ENCODE data around the gene LRP4. TPM values are rescaled to one million over a fixed set of nuclear protein-coding genes. Genes with fewer than 3 reads are reported as not detected.

The LRP4 gene
- total RNA-seq, 1 donor = 7.5 TPM

DNA sequence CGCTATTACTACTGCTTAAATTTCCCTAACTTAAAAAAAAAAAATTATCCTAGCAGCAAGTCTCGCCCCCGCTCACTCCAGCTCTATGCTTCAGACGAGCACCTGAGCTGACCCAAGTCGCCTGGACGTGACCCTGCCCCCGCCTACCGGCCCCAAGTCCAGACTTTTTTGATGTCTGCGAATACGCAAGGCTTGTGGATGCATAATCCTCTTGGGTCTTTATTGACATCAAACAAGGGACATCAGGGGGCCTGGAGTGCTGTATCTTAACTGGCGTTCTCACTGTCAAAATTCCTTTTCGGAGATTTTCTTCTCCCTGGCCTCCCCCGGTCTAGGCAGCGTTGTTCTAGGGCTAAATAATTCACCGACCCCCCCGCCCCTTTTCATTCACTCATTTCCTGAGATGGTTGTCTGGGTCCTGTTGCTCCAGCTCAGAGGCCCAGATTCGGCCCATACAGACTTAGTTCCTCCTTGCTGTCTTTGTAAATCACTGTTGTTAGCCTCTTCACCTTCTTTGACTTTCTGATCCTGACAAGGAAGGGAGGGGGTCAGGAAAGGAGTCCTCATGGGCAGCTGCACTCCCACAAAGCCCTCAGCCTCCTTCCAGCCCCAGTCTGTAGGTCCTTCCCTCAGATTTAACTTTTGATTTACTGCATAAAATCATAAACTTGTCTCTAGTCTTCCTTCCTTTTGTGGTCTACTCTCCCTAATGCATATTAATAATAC is 601 bp upstream of the LRP4 start:
- DNase-seq (ENCODE audit: low read depth in 2 of 3, low spot score in 2 of 3) = no peak

- DNase-seq (ENCODE audit: low read depth in 2 of 3, low spot score in 2 of 3) = no peak
Measured at GRCh38 chr11:46917762-46918082, 628 bp downstream of the LRP4 start.

DNA sequence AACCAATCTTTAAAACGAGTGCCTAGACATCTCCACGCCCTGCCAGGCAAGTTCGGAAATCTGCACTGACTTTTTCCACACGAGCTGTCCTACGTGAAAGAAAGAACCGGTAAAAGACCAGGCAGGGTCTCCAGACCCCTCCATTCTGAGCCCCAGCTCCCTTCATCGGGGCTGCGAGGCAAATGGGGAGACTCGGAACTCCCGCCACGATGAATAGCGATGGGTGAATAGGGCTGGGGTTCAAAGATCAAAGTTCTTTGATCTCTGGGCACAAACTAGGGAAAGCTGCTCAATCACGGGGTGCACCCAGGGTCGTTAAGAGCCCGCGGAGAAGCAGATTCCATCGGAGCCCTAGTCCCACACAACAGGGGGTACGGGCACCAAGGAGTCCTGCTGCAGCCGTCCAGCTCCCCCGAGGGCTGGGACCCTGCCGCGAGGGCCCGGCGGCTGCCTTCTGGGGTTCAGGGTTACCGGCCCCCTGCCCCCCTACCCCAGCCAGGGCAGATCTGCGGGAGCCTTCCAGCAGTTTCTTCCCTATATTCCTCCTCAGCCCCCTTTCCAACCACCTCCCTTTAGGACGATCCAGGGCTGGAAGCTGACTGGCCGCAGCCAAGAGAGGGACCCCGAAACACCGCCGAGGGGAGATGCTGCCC is 1.1 kb downstream of the LRP4 start:
- no peak for DNase-seq (ENCODE audit: low read depth in 2 of 3, low spot score in 2 of 3)

- peak in 1 of 3 donors; percentile 41 for DNase-seq (ENCODE audit: low read depth in 2 of 3, low spot score in 2 of 3)
Measured at GRCh38 chr11:46916286-46917108, 1.9 kb downstream of the LRP4 start.

GRCh38 chr11:46914910-46915309 is 3.4 kb downstream of the LRP4 start:
- DNase-seq (ENCODE audit: low read depth in 2 of 3, low spot score in 2 of 3) = no peak

DNA sequence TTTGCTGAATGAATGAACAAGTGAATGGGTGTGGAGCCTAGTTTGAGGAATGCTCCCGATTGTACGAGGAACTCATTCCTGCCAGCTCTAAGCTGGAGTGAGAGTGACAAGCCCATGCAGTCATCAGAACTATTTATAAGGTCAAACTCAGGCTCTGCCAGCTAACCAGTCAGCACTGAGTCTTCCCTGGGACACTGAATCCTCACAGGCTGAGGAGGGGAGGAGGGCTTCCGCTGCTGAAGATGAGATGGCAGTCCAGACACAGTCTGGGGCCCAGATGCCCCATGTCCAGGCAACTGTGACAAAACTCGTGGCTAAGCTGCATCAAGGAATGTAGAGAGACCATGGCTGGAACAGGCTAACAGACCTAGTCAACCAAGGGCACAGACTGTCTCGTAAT is 4.0 kb downstream of the LRP4 start:
- no peak for DNase-seq (ENCODE audit: low read depth in 2 of 3, low spot score in 2 of 3)

DNA sequence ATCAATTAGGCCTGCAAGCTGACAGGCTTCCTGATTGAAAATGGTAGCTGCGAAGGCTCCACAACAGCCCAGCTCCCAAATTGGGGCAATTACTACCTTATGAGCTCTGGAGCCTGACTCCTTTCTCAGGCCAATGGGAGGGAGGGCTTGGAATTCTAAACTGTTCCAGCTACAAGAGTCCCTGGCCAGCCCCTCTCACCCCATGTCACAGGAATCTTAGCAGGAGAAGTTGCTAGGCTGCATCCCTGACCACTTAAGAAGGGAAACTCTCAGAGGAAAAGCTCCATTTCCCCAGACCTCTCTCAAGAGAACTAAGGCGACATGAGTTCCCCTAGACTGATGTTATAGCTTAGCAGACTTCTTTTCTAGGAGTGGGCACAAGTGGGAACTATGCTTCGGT is 4.9 kb downstream of the LRP4 start:
- no peak for DNase-seq (ENCODE audit: low read depth in 2 of 3, low spot score in 2 of 3)

DNA sequence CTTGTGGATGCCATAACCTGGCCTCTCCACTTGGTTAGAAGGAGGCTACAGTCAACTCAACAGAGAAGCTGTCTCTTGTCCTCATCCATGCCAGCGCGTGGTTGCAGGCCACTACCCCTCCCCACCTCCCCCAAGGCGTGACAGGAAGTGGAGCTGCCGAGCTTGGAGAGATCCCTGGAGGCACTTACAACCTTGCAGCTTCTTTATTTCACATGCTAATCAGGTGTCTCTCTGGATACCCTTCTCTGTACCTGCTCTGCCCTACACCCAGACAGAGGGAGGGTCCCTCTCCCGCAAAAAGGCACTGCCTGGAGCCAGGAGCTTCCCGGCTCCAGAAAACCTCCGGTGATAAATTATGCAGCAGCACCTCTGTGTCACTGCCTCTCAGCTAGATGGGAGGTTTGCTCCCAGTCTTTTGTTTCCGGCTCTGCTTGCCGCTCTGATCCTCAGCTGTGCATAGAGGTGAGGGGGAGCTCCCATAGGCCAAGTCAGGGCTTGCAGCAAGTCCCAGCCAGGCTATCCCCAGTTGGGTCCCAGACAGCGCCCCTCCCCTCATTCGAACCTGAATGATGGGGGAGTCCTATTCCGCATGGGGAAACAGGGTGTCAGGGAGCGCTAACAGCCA is 5.7 kb downstream of the LRP4 start:
- DNase-seq (ENCODE audit: low read depth in 2 of 3, low spot score in 2 of 3) = no peak

DNA sequence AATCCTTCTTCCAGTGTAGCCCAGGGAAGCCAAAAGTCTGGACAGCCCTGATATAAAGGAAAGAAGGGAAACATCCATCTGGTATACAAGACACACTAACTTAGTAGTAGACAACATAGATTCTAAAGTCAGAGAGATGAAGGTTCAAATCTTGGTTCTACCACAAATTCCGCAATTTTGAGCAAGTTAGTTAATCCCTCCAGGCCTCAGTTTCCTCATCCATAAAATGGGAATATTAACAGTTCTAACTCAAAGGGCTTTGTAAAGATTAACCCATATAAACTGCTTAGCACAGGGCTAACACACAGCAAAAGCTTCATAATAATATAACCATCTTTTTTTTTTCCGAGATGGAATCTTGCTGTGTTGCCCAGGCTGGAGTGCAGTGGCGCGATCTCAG is 10.7 kb downstream of the LRP4 start:
- DNase-seq (ENCODE audit: low read depth in 2 of 3, low spot score in 2 of 3) = no peak

GRCh38 chr11:46906609-46907041 is 11.7 kb downstream of the LRP4 start:
- no peak for DNase-seq (ENCODE audit: low read depth in 2 of 3, low spot score in 2 of 3)

- DNase-seq (ENCODE audit: low read depth in 2 of 3, low spot score in 2 of 3) = no peak
Measured at GRCh38 chr11:46905806-46906205, 12.5 kb downstream of the LRP4 start.

GRCh38 chr11:46903846-46904245 is 14.5 kb downstream of the LRP4 start:
- no peak for DNase-seq (ENCODE audit: low read depth in 2 of 3, low spot score in 2 of 3)

DNA sequence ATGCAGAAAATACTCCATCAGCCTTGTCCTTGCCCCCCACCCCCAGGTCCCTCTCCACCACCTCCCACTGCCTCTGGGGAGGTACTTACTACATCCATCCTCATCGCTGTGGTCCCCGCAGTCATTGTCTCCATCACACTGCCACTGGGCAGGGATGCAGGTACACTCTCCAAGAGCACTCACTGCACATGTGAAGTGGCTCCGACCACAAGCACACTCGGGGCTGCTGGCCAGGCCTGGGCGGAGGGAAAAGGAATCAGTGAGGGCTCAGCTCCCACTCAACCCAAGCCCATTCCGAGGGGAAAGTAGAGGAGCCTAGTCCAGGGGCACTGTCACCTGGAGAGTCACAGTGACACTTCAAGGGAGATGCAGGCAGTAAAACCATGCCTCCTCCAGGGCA is 15.7 kb downstream of the LRP4 start:
- DNase-seq (ENCODE audit: low read depth in 2 of 3, low spot score in 2 of 3) = no peak

DNA sequence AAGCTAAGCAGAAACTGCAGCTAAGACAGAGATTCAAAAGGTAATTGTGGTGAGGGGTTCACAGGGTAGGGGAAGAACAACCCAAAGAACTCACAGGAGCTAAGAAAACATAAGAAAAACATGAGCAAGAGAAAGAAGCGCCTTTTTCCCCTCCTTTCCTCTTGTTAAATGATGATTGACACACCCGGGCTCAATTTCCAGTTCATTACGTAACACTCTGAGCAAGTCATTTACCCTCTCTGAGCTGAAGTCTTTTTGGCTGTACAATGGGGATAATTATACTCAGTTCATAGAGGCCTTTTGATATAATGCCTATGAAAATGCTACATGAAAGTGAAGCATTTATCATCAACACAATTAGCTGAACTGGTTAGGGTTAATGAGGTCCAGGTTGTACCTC is 17.2 kb downstream of the LRP4 start:
- no peak for DNase-seq (ENCODE audit: low read depth in 2 of 3, low spot score in 2 of 3)

GRCh38 chr11:46900091-46900746 is 18.1 kb downstream of the LRP4 start:
- no peak for DNase-seq (ENCODE audit: low read depth in 2 of 3, low spot score in 2 of 3)

DNA sequence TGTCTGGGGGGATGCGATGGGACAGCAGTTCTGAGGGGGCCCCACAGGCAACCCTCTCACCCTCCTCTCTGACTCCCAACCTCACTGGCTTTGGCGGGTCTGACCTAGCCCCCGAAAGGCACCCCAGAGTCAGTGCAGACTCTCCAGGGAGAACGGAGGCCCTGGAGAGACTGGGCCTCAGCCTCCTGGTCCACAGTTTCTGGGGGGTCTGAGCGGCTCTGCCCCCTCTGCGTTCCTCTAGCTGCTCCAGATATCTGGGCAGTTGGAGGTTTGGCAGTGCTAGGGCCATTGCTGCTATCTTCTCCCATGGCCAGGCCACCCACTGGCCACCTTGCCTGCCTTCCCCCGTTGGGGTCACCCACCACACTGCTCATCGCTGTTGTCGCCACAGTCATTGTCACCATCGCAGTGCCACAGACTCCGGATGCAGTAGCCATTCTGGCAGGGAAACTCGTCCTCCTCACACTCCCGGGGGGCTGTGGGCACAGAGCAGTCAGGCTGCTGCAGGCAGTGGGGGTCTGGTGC is 18.8 kb downstream of the LRP4 start:
- DNase-seq (ENCODE audit: low read depth in 2 of 3, low spot score in 2 of 3) = no peak

- DNase-seq (ENCODE audit: low read depth in 2 of 3, low spot score in 2 of 3) = no peak
Measured at GRCh38 chr11:46898396-46899095, 19.8 kb downstream of the LRP4 start.

GRCh38 chr11:46896719-46897406 is 21.5 kb downstream of the LRP4 start:
- peak in 1 of 3 donors; percentile 58 for DNase-seq (ENCODE audit: low read depth in 2 of 3, low spot score in 2 of 3)

- DNase-seq (ENCODE audit: low read depth in 2 of 3, low spot score in 2 of 3) = no peak
Measured at GRCh38 chr11:46895821-46896220, 22.5 kb downstream of the LRP4 start.
